Brain microvascular endothelial cell (primary cell): ENCODE measurements around the gene OR51V1.
"Not testable (repeated sequence)": the region's sequence is repeated elsewhere in the genome, so short reads cannot be mapped to it uniquely, and the experiment has no call there.

Experiments
- DNase-seq: peaks from one replicate; pipeline ENCODE4 v3.0.0-alpha.2; 2020
- H3K27ac ChIP-seq: fragments of 250-450 bp; sonication (Bioruptor Pico); 2 replicates; pipeline ENCODE4 v1.5.1; 2020; ENCODE audit warnings: mild to moderate bottlenecking, moderate library complexity
- H3K27me3 ChIP-seq: fragments of 250-450 bp; sonication (Bioruptor Pico); replicated peaks from 2 replicates; pipeline ENCODE4 v1.5.1; 2020; ENCODE audit warnings: mild to moderate bottlenecking
- H3K36me3 ChIP-seq: fragments of 250-450 bp; sonication (Bioruptor Pico); replicated peaks from 2 replicates; pipeline ENCODE4 v1.5.1; 2020; ENCODE audit warnings: mild to moderate bottlenecking
- H3K4me3 ChIP-seq: 2 replicates; pipeline ENCODE4 v1.5.1; 2011; ENCODE audit warnings: low read depth, mild to moderate bottlenecking, control low read depth, low read length, moderate library complexity
- CTCF ChIP-seq: IDR thresholded peaks from 2 replicates; pipeline ENCODE4 v1.5.1; 2011; ENCODE audit warnings: low read depth, mild to moderate bottlenecking, moderate library complexity, low read length, control low read depth, inconsistent platforms; ENCODE audit errors: missing control alignments
- in situ Hi-C: cut with HindIII; loops from 2 replicates; pipeline ENCODE4 v1.10.0; 2017; ENCODE audit warnings: low sequenced_read_pairs, low pct_ligation_motif_present

The OR51V1 gene

GRCh38 chr11:5200582-5200981 is at the start of gene OR51V1:
Gene OR51V1 (minus strand): TSS chr11:5200682. CDS start chr11:5200682, 0 bp downstream.
- in situ Hi-C loops, result no loop called here
- H3K4me3 ChIP-seq, result no peak within 1 kb of the TSS
- no peak for TF ChIP-seq CTCF
- no peak for DNase-seq
- H3K27me3 ChIP-seq, result no peaks in the 10 kb centered on the region
- no peak within 1 kb of the TSS for H3K27ac ChIP-seq
- no peaks in the 10 kb centered on the region for H3K36me3 ChIP-seq

GRCh38 chr11:5249807-5250396 is 49.4 kb upstream of the OR51V1 start, which contains the start of gene HBG1:
Gene HBG1 (minus strand): TSS chr11:5249857. CDS start chr11:5249804, 53 bp downstream.
- in situ Hi-C loops, H3K27ac ChIP-seq: not testable (repeated sequence)

GRCh38 chr11:5248498-5248897 is 48.0 kb upstream of the OR51V1 start:
- H3K27me3 ChIP-seq, H3K27ac ChIP-seq, H3K4me3 ChIP-seq, H3K36me3 ChIP-seq, in situ Hi-C loops, DNase-seq: not testable (repeated sequence)

More at GRCh38 chr11:5249807-5250396, 49.4 kb upstream of the OR51V1 start, which contains the start of gene HBG1:
- H3K4me3 ChIP-seq, DNase-seq, H3K27me3 ChIP-seq, H3K36me3 ChIP-seq: not testable (repeated sequence)

GRCh38 chr11:5247472-5248192 is 47.1 kb upstream of the OR51V1 start:
- Histone ChIP-seq H3K27ac (no peak overlapping the region), H3K27me3 (no peaks in the 10 kb centered on the region), H3K36me3 (no peaks in the 10 kb centered on the region), H3K4me3 (no peak overlapping the region)
- in situ Hi-C loops, result no loop called here
- no peak for TF ChIP-seq CTCF
- DNase-seq, result no peak

GRCh38 chr11:5246772-5247471 is 46.4 kb upstream of the OR51V1 start:
- Histone ChIP-seq H3K4me3 (no peak overlapping the region), H3K36me3 (no peaks in the 10 kb centered on the region), H3K27ac (no peak overlapping the region), H3K27me3 (no peaks in the 10 kb centered on the region)
- no peak for DNase-seq
- in situ Hi-C loops, result no loop called here
- TF ChIP-seq CTCF, result no peak

GRCh38 chr11:5245155-5245554 is 44.7 kb upstream of the OR51V1 start:
- in situ Hi-C loops, result no loop called here
- no peak overlapping the region for H3K4me3 ChIP-seq
- H3K27me3 ChIP-seq, result no peaks in the 10 kb centered on the region
- no peak for DNase-seq
- H3K36me3 ChIP-seq, result no peaks in the 10 kb centered on the region
- no peak for TF ChIP-seq CTCF
- no peak overlapping the region for H3K27ac ChIP-seq
